ENCODE measurements around the gene TPRG1. TPM values are rescaled to one million over a fixed set of nuclear protein-coding genes. Genes with fewer than 3 reads are reported as not detected.

TPRG1 gene
- total and polyA plus RNA-seq, 9 of the 15 experiments (the other 6 are each of a cell fraction or from before 2014, with no cell fraction given): 0.01 TPM; not detected in 8

GRCh38 chr3:189353988-189354889 is 182.5 kb downstream of the TPRG1 start:
- no peaks in the 10 kb centered on the region for H3K9me3 ChIP-seq (replicated peaks; ENCODE audit: control insufficient read depth, insufficient read depth, low read depth, low read length)
- FAIRE-seq (no peak), ATAC-seq (no peak), DNase-seq (ENCODE audit: extremely low read depth in 1 of 4, low spot score in 3 of 4) (no peak)
- no peak overlapping the region for H3K27ac ChIP-seq (ENCODE audit: extremely low read depth, low read depth, low read length)
- H3K27me3 ChIP-seq (ENCODE audit: control insufficient read depth in 2 of 2, insufficient read depth in 2 of 2, low read length in 2 of 2): no peaks in the 10 kb centered on the region
- no peak overlapping the region for H3K4me3 ChIP-seq
- BruUV-seq (replicated peaks): no TSS peak
- no peaks in the 10 kb centered on the region for H4K20me1 ChIP-seq (replicated peaks; ENCODE audit: control insufficient read depth, insufficient read depth, low read length)
- no peak overlapping the region for H3K4me2 ChIP-seq (ENCODE audit: insufficient read depth, low read length)
- WGBS (ENCODE audit: insufficient coverage, low coverage, missing lambda C conversion rate): 0% methylated on average over 6 of the region's 6 CpGs
- in situ Hi-C loops (cut with MboI): no loop called here
- H3K79me2 ChIP-seq (ENCODE audit: control insufficient read depth, insufficient read depth, low read length): no peaks in the 10 kb centered on the region
- ChIA-PET CTCF (ENCODE audit: low intra/inter-chr PET ratio) (no interaction called here), POLR2A (interaction anchor here (0.6 kb wide), 1 partner anchor 40 kb away, joined by 3 read pairs; no protein-coding TSS in a partner anchor)
- intact Hi-C loops (cut with micrococcal nuclease): no loop called here
- TF ChIP-seq, protein P1, sequence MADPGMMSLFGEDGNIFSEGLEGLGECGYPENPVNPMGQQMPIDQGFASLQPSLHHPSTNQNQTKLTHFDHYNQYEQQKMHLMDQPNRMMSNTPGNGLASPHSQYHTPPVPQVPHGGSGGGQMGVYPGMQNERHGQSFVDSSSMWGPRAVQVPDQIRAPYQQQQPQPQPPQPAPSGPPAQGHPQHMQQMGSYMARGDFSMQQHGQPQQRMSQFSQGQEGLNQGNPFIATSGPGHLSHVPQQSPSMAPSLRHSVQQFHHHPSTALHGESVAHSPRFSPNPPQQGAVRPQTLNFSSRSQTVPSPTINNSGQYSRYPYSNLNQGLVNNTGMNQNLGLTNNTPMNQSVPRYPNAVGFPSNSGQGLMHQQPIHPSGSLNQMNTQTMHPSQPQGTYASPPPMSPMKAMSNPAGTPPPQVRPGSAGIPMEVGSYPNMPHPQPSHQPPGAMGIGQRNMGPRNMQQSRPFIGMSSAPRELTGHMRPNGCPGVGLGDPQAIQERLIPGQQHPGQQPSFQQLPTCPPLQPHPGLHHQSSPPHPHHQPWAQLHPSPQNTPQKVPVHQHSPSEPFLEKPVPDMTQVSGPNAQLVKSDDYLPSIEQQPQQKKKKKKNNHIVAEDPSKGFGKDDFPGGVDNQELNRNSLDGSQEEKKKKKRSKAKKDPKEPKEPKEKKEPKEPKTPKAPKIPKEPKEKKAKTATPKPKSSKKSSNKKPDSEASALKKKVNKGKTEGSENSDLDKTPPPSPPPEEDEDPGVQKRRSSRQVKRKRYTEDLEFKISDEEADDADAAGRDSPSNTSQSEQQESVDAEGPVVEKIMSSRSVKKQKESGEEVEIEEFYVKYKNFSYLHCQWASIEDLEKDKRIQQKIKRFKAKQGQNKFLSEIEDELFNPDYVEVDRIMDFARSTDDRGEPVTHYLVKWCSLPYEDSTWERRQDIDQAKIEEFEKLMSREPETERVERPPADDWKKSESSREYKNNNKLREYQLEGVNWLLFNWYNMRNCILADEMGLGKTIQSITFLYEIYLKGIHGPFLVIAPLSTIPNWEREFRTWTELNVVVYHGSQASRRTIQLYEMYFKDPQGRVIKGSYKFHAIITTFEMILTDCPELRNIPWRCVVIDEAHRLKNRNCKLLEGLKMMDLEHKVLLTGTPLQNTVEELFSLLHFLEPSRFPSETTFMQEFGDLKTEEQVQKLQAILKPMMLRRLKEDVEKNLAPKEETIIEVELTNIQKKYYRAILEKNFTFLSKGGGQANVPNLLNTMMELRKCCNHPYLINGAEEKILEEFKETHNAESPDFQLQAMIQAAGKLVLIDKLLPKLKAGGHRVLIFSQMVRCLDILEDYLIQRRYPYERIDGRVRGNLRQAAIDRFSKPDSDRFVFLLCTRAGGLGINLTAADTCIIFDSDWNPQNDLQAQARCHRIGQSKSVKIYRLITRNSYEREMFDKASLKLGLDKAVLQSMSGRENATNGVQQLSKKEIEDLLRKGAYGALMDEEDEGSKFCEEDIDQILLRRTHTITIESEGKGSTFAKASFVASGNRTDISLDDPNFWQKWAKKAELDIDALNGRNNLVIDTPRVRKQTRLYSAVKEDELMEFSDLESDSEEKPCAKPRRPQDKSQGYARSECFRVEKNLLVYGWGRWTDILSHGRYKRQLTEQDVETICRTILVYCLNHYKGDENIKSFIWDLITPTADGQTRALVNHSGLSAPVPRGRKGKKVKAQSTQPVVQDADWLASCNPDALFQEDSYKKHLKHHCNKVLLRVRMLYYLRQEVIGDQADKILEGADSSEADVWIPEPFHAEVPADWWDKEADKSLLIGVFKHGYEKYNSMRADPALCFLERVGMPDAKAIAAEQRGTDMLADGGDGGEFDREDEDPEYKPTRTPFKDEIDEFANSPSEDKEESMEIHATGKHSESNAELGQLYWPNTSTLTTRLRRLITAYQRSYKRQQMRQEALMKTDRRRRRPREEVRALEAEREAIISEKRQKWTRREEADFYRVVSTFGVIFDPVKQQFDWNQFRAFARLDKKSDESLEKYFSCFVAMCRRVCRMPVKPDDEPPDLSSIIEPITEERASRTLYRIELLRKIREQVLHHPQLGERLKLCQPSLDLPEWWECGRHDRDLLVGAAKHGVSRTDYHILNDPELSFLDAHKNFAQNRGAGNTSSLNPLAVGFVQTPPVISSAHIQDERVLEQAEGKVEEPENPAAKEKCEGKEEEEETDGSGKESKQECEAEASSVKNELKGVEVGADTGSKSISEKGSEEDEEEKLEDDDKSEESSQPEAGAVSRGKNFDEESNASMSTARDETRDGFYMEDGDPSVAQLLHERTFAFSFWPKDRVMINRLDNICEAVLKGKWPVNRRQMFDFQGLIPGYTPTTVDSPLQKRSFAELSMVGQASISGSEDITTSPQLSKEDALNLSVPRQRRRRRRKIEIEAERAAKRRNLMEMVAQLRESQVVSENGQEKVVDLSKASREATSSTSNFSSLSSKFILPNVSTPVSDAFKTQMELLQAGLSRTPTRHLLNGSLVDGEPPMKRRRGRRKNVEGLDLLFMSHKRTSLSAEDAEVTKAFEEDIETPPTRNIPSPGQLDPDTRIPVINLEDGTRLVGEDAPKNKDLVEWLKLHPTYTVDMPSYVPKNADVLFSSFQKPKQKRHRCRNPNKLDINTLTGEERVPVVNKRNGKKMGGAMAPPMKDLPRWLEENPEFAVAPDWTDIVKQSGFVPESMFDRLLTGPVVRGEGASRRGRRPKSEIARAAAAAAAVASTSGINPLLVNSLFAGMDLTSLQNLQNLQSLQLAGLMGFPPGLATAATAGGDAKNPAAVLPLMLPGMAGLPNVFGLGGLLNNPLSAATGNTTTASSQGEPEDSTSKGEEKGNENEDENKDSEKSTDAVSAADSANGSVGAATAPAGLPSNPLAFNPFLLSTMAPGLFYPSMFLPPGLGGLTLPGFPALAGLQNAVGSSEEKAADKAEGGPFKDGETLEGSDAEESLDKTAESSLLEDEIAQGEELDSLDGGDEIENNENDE (IDR thresholded peaks at IDR 0.05; ENCODE audit: low read depth, low read length): no peak
- TF ChIP-seq E2F5 (CRISPR knock-in tag; IDR thresholded peaks at IDR 0.05): no peak
- H3K36me3 ChIP-seq (ENCODE audit: control insufficient read depth, insufficient read depth, low read length): no peaks in the 10 kb centered on the region
- H3K9me1 ChIP-seq (ENCODE audit: control insufficient read depth, insufficient read depth, low read length): no peaks in the 10 kb centered on the region
- no peak overlapping the region for H2AFZ ChIP-seq (ENCODE audit: low read depth, low read length)
- no peak overlapping the region for H3K9ac ChIP-seq (ENCODE audit: insufficient read depth in 1 of 2, low read depth in 2 of 2, low read length in 2 of 2)
- no peaks in the 10 kb centered on the region for H3K4me1 ChIP-seq (replicated peaks in 1 of 2; ENCODE audit: control insufficient read depth in 2 of 2, insufficient read depth in 2 of 2, low read length in 2 of 2)

Measured in K562 (cell line).